Measurements from ENCODE around the gene CLSTN2.

DNA sequence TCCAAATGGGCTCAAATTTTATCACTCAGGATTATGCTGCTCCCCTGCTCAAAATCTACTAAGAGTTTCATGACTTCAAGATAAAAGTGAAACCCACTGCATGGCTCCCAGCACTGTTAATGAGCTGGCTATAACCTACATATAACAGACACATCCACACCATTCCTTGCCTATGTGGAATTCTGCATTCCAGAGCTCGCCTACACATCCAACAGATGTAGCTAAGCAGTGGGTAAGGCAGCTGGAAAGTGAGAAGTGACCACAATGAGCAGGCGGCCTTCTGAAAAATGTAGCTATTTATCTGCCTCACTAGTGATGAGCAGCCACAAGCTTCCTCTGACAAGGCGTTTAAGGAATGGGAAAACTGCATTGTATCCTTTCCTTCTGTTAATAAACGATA is 650.8 kb downstream of the CLSTN2 start:
- TF ChIP-seq, protein P1, sequence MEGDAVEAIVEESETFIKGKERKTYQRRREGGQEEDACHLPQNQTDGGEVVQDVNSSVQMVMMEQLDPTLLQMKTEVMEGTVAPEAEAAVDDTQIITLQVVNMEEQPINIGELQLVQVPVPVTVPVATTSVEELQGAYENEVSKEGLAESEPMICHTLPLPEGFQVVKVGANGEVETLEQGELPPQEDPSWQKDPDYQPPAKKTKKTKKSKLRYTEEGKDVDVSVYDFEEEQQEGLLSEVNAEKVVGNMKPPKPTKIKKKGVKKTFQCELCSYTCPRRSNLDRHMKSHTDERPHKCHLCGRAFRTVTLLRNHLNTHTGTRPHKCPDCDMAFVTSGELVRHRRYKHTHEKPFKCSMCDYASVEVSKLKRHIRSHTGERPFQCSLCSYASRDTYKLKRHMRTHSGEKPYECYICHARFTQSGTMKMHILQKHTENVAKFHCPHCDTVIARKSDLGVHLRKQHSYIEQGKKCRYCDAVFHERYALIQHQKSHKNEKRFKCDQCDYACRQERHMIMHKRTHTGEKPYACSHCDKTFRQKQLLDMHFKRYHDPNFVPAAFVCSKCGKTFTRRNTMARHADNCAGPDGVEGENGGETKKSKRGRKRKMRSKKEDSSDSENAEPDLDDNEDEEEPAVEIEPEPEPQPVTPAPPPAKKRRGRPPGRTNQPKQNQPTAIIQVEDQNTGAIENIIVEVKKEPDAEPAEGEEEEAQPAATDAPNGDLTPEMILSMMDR (IDR thresholded peaks at IDR 0.05; ENCODE audit: low read depth, low read length, poor library complexity, severe bottlenecking): no peak
- no peak for TF ChIP-seq EZH2phosphoT487 (IDR thresholded peaks at IDR 0.05; ENCODE audit: borderline replicate concordance, low read length)

Measured in DOHH2 (cell line).